ENCODE results near the gene RPUSD3. TPM values are rescaled to one million over a fixed set of nuclear protein-coding genes. Genes with fewer than 3 reads are reported as not detected.

Gene RPUSD3
- total RNA-seq, 1 experiment from 2014 or later = 34.8 TPM

DNA sequence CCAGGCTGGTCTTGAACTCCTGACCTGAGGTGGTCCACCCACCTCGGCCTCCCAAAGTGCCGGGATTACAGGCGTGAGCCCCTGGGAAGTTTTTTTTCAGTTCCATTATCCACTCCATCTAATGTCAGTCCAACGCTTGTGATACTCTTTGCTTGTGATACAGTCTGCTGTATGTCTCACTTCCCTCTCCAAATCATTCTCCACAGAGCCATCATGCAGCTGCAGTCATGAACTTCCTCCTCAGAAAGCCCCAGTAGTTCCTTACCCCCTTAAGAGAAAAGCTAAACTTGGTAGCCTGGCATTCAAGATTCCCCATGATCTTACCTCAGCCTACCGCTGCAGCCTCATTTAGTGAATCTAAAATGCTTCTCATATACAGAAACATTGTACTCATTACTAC lies 48.6 kb downstream of the RPUSD3 start:
- Histone ChIP-seq H3K9me3 (no peaks in the 10 kb centered on the region), H3K27me3 (no peaks in the 10 kb centered on the region), H3K36me3 (peaks cover 22% of the 10 kb centered on the region), H3K4me3 (no peak overlapping the region)
- no peak for DNase-seq

DNA sequence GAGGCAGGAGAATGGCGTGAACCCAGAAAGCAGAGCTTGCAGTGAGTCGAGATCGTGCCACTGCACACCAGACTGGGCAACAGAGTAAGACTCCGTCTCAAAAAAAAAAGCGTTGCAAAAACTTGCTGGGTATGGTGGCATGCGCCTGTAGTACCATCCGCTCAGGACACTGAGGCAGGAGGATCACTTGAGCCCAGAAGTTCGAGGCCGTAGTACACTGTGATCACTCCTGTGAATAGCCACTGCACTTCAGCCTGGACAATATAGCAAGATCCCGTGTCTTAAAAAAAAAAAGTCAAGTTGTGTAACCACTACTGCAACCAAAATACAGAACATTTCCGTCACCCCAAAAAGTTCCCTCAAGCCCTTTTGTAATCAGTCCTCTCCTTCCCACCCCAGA lies 49.4 kb downstream of the RPUSD3 start:
- H3K27me3 ChIP-seq = no peaks in the 10 kb centered on the region
- H3K36me3 ChIP-seq = peaks cover 15% of the 10 kb centered on the region
- no peak for DNase-seq
- H3K9me3 ChIP-seq = no peaks in the 10 kb centered on the region
- no peak overlapping the region for H3K4me3 ChIP-seq

DNA sequence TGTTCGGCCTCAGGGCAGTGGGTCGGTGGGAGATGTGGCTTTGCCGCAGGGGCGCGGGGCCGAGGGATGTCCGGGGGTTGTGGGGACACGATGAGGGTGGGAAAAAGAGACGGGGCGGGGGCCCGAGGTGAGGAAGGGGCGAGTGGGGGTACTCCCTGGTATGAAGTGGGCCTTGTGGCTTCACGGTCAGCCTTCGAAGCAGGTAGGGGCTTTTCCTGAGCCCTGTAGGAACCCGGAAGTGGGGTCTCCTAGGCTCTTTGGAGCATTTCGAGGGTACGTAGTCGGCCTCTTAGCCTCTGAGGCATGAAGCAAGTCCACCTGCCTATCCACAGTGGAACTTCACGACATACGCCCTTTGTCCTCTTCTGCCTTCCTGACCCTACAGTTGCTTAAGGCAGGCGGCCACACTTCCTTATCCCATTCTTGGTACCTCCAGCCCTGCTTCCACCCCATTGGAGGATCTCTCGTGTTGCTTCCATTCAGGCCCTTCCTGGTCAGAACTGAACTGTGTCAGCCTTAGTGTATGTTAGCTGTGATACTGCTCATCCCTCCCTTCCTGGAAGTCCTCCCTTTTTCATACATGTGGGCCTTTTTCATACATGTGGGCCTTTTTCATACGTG lies 50.5 kb downstream of the RPUSD3 start:
- Histone ChIP-seq H3K9me3 (no peaks in the 10 kb centered on the region), H3K27me3 (no peaks in the 10 kb centered on the region), H3K4me3 (peak overlapping the region; percentile 81), H3K36me3 (peaks cover 14% of the 10 kb centered on the region)
- DNase-seq = no peak

DNA sequence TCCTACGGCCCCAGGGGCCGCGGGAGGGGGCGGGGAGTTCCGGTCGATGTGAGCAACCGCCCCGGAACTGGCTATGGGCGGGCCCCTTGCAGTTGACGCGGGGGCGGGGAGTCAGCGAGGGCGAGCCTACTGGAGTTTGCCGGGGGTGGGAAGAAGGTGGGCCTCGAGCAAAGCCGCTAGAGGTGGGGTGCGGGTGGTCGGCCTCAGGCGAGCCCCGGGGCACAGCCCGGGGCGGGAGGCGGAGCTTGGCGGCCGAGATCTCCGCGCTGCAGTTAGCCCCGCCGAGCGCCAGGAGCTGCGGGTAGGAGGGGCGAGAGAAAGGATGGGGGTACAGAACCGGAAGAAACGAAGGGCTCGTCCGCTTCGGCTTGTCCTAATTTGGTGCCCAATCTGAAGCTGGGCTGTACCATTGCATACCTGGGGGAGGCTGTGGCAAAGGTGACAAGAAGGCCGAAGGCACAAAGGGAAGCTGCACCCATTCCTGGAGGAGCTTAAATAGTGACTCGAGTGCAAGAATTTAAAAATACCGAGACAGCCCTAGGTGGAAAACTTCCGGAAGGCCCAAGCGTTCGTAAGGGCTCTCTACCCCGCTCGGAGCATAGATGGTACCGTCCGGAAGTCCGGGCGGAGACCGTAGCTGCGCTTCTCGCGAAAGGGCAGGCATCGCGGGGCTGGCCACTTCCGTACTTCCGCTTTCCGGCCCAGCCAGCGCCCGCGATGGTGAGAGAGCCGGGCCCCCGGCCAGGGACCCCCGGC lies 51.2 kb downstream of the RPUSD3 start, which contains the start of the genes ARPC4 and TADA3:
ARPC4 (plus strand) TSS at position 678 of the 756 bp plus-strand sequence; CDS start at position 718, 40 bp downstream.
TADA3 (minus strand) TSS at position 69 of the 756 bp plus-strand sequence. CDS start 1,007 bp downstream, outside the sequence.
- Histone ChIP-seq H3K9me3 (no peaks in the 10 kb centered on the region), H3K36me3 (peaks cover 11% of the 10 kb centered on the region), H3K27me3 (no peaks in the 10 kb centered on the region), H3K4me3 (peak within 1 kb of the TSS; percentile 81)
- DNase-seq = peak; percentile 88

DNA sequence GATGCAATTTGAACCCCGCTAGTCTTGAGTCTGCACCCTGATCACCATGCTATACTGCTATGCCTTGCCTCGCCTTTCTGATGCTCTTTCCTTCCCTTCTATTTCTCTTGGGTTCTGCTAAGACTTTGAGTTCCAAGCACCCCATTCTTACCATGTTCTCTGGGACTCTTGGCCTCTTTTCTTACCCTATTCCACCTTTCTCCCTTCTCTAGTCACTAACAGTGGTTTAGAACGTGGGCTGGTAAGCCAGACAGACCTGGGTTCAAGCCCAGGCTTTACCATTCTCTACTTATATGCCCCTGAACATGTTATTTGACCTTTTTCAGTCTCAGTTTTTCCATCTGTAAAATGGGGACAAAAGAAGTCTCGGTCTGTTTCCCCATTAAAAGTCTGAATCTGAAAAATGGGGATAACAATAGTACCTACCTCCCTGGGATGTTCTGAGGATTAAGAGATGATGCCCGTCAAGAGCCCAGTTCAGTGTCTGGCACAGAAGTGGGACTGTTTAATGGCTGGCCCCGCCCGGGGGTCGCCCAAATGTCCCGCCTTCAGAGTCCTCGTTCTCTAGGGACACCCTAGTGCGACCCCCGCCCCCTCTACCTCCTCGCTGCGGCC lies 51.9 kb downstream of the RPUSD3 start:
- Histone ChIP-seq H3K4me3 (peak overlapping the region; percentile 81), H3K36me3 (peaks cover 4% of the 10 kb centered on the region; the same call in 1 of the 2 replicates), H3K27me3 (no peaks in the 10 kb centered on the region), H3K9me3 (no peaks in the 10 kb centered on the region)
- DNase-seq = no peak

- Histone ChIP-seq H3K36me3 (peaks cover 9% of the 10 kb centered on the region), H3K9me3 (no peaks in the 10 kb centered on the region), H3K27me3 (no peaks in the 10 kb centered on the region), H3K4me3 (no peak overlapping the region)
- no peak for DNase-seq
These were observed 52.7 kb downstream of the RPUSD3 start for GRCh38 chr3:9791127-9791526.

Other genes starting within 250 kb of the RPUSD3 start
- gene MTMR14, start 194.5 kb downstream of the RPUSD3 start, total RNA-seq (2014; rRNA removed; shearing (Covaris generic); ENCODE audit: low replicate concordance) = 26.3 and 43.3 TPM in 2 replicates
- gene CPNE9, start 140.2 kb downstream of the RPUSD3 start, total RNA-seq (2014; rRNA removed; shearing (Covaris generic); ENCODE audit: low replicate concordance) = not detected in 2 replicates
- 4.9 and 7.0 TPM in 2 replicates for gene BRPF1, start 112.3 kb downstream of the RPUSD3 start, total RNA-seq (2014; rRNA removed; shearing (Covaris generic); ENCODE audit: low replicate concordance)
- gene OGG1, start 94.1 kb downstream of the RPUSD3 start, total RNA-seq (2014; rRNA removed; shearing (Covaris generic); ENCODE audit: low replicate concordance) = 8.0 and 21.4 TPM in 2 replicates
- gene CAMK1, start 74.1 kb downstream of the RPUSD3 start, total RNA-seq (2014; rRNA removed; shearing (Covaris generic); ENCODE audit: low replicate concordance) = 2.7 and 5.0 TPM in 2 replicates
- gene TADA3, start 51.5 kb downstream of the RPUSD3 start, total RNA-seq (2014; rRNA removed; shearing (Covaris generic); ENCODE audit: low replicate concordance) = 60.3 and 83.8 TPM in 2 replicates
- gene ARPC4, start 50.9 kb downstream of the RPUSD3 start, total RNA-seq (2014; rRNA removed; shearing (Covaris generic); ENCODE audit: low replicate concordance) = 125 and 175 TPM in 2 replicates
- 0.10 and 3.1 TPM in 2 replicates for gene TTLL3, start 33.7 kb downstream of the RPUSD3 start, total RNA-seq (2014; rRNA removed; shearing (Covaris generic); ENCODE audit: low replicate concordance)
- not detected in 2 replicates for gene CIDEC, start 36.2 kb upstream of the RPUSD3 start, total RNA-seq (2014; rRNA removed; shearing (Covaris generic); ENCODE audit: low replicate concordance)
- 21.4 and 23.1 TPM in 2 replicates for gene JAGN1, start 46.6 kb upstream of the RPUSD3 start, total RNA-seq (2014; rRNA removed; shearing (Covaris generic); ENCODE audit: low replicate concordance)
- 0.30 TPM in 1 of 2 replicates, not detected in the other for gene IL17RE, start 58.8 kb upstream of the RPUSD3 start, total RNA-seq (2014; rRNA removed; shearing (Covaris generic); ENCODE audit: low replicate concordance)
- gene IL17RC, start 73.1 kb upstream of the RPUSD3 start, total RNA-seq (2014; rRNA removed; shearing (Covaris generic); ENCODE audit: low replicate concordance) = 12.1 and 14.8 TPM in 2 replicates
- 19.1 and 22.6 TPM in 2 replicates for gene CRELD1, start 89.8 kb upstream of the RPUSD3 start, total RNA-seq (2014; rRNA removed; shearing (Covaris generic); ENCODE audit: low replicate concordance)
- gene PRRT3, start 108.4 kb upstream of the RPUSD3 start, total RNA-seq (2014; rRNA removed; shearing (Covaris generic); ENCODE audit: low replicate concordance) = 0.23 TPM in 1 of 2 replicates, not detected in the other
- 18.8 and 72.4 TPM in 2 replicates for gene EMC3, start 142.8 kb upstream of the RPUSD3 start, total RNA-seq (2014; rRNA removed; shearing (Covaris generic); ENCODE audit: low replicate concordance)
- 7.1 and 13.6 TPM in 2 replicates for gene FANCD2, start 182.4 kb upstream of the RPUSD3 start, total RNA-seq (2014; rRNA removed; shearing (Covaris generic); ENCODE audit: low replicate concordance)

Measured in MG63 (cell line).